ENCODE results near the gene ENPP4. TPM values are rescaled to one million over a fixed set of nuclear protein-coding genes. Genes with fewer than 3 reads are reported as not detected.
A peak's percentile ranks its signal among the peaks of the same experiment; 100 is the strongest.

Gene ENPP4
- total RNA-seq, 1 donor from 2014 or later, result 4.8 TPM

DNA sequence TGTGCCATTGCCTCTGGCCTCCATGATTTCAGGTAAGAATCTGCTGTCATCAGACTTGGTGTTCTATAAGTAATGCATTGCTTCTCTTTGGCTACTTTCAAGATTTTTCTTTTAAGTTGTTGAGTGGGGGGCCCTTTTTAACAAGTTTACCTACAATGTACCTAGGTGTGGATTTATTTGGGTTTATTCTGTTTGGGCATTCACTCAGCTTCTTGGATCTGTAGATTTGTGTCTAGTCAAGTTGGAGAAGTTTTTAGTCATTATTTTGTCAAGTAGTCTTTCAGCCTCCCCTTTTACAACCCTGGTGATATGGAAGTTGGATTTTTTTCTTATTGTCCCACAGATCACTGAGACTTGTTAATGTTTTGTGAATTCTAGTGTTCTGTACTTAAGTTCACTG is 26.9 kb downstream of the ENPP4 start:
- TF ChIP-seq, protein P1, sequence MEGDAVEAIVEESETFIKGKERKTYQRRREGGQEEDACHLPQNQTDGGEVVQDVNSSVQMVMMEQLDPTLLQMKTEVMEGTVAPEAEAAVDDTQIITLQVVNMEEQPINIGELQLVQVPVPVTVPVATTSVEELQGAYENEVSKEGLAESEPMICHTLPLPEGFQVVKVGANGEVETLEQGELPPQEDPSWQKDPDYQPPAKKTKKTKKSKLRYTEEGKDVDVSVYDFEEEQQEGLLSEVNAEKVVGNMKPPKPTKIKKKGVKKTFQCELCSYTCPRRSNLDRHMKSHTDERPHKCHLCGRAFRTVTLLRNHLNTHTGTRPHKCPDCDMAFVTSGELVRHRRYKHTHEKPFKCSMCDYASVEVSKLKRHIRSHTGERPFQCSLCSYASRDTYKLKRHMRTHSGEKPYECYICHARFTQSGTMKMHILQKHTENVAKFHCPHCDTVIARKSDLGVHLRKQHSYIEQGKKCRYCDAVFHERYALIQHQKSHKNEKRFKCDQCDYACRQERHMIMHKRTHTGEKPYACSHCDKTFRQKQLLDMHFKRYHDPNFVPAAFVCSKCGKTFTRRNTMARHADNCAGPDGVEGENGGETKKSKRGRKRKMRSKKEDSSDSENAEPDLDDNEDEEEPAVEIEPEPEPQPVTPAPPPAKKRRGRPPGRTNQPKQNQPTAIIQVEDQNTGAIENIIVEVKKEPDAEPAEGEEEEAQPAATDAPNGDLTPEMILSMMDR (IDR thresholded peaks at IDR 0.05; ENCODE audit: unreplicated experiment), result no peak
- Mint-ChIP-seq H3K36me3 (peaks cover 16% of the 10 kb centered on the region), H3K27ac (no peak overlapping the region), H3K27me3 (ENCODE audit: low read depth) (peaks cover 4% of the 10 kb centered on the region), H3K9me3 (peaks cover 18% of the 10 kb centered on the region), H3K4me1 (no peaks in the 10 kb centered on the region), H3K4me3 (no peak overlapping the region)
- DNase-seq (ENCODE audit: low spot score in 2 of 2, unreplicated experiment in 2 of 2), result no peak

DNA sequence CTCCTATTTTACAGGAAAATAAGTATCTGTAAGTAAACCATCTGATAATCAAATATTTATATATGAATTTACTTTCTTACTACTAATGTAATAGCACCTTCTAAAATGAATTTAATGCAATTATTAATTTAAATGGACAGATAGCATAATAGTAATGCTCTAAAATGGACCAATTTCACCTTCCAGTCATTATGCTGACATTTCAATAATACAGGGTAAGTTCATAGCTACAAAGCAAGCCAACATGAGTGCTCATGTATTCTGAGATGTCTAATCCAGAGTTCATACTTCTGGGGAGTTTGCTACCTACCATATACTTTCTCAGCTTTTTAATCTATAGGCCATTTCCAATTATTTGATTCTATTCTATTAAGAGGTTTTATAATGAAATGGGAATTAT is 29.4 kb downstream of the ENPP4 start:
- DNase-seq (ENCODE audit: low spot score in 2 of 2, unreplicated experiment in 2 of 2), result no peak
- Mint-ChIP-seq H3K27me3 (ENCODE audit: low read depth) (peaks cover 4% of the 10 kb centered on the region), H3K27ac (no peak overlapping the region), H3K4me3 (no peak overlapping the region), H3K36me3 (peaks cover 31% of the 10 kb centered on the region), H3K4me1 (no peaks in the 10 kb centered on the region), H3K9me3 (peaks cover 18% of the 10 kb centered on the region)
- TF ChIP-seq, protein P1 (IDR thresholded peaks at IDR 0.05; ENCODE audit: unreplicated experiment), result no peak

DNA sequence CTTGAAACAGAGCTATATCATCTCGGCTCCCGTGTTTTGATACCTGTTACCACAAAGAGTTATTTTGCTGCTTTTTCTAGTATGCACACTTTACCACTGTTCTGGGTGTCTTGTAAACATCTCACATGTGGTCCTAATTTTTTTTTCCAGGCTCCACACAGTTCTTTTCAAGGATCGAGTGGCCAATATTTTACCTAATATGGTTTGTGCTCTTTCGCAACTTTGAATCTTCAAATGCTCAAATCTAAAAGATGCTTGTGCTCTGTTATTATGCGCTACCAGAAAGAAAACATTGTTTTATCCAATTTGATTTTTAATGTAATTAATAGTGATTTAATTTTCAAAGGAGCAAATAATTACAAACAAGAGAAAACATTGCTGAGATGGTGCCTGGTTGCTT is 30.3 kb downstream of the ENPP4 start:
- Mint-ChIP-seq H3K4me1 (no peaks in the 10 kb centered on the region), H3K27me3 (ENCODE audit: low read depth) (peaks cover 4% of the 10 kb centered on the region), H3K9me3 (peaks cover 18% of the 10 kb centered on the region), H3K27ac (no peak overlapping the region), H3K36me3 (peaks cover 33% of the 10 kb centered on the region), H3K4me3 (no peak overlapping the region)
- TF ChIP-seq, protein P1 (IDR thresholded peaks at IDR 0.05; ENCODE audit: unreplicated experiment), result no peak
- DNase-seq (ENCODE audit: low spot score in 2 of 2, unreplicated experiment in 2 of 2), result no peak

DNA sequence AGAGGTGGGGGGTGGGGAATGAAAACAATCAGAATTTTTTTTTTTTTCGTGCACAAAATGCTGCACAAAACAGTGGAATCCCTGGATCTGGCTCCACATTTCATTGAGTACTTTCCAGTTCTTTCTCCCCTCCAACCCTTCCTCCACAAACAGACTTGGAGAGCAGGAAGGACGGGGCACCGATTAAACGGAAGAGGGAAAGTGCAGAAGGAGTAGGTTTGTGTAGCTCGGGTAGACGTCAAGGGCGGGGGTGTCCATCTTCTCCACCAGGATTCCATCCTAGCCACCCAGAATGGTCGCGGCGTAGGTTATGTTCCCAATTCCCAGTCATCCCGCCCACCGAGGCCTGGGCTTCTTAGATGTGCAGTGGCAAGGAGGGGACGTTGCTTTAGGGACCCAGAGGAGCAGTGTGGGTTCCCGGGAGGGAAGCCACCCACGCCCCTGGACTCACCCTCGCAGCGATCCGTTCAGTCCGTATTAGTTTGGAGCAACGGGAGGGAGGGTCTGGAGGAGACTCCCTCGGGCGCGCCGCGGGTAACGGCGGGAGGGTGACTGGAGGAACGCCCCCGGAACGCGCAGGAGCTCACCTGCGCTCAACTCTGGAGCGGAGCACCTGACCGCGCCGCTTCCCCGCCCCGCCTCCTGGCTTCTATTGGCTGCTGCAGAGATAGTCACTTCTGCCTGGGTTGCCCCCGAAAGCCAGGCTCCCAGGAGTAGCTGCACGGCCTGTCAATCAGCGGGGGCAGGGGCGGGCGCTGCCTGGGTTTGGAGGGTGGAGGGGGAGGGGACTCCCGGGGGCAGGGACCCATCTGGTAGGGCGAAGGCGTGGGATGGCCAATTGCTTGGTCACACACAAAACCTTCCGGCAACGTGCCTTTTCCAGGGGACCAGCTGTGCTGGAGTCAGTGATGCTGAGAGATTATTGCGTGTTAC is 40.8 kb downstream of the ENPP4 start, which contains the start of gene ENPP5:
ENPP5 (minus strand) TSS at position 624 of the 933 bp plus-strand sequence. CDS start 2,718 bp downstream, outside the sequence.
- DNase-seq (ENCODE audit: low spot score in 2 of 2, unreplicated experiment in 2 of 2), result peak; percentile 63 to 84
- H3K36me3 Mint-ChIP-seq, result peaks cover 8% of the 10 kb centered on the region
- TF ChIP-seq, protein P1 (IDR thresholded peaks at IDR 0.05; ENCODE audit: unreplicated experiment), result no peak
- peak within 1 kb of the TSS; percentile 62 for H3K27ac Mint-ChIP-seq
- peaks cover 11% of the 10 kb centered on the region for H3K4me1 Mint-ChIP-seq
- H3K9me3 Mint-ChIP-seq, result no peaks in the 10 kb centered on the region
- H3K27me3 Mint-ChIP-seq (ENCODE audit: low read depth), result peaks cover 20% of the 10 kb centered on the region
- peak within 1 kb of the TSS; percentile 86 for H3K4me3 Mint-ChIP-seq

DNA sequence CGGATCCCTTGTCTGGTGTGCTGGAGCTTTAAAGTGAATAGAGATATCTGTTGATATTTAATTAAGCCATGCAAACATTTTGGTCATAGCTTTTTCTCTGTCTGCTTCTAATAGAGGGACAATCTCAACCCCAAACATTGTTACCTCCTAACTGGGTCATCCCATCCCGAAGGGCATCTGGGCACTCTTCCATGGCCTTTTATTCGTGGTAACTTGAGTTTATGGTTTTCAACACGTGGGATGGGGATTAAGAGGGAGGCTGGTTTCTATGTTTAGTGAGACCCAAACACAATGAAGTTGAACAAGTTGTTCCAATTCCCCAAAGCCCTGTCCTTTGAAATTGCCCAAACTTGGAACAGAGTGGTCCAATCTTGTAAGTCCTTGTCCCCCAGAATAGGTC is 42.4 kb downstream of the ENPP4 start:
- H3K4me3 Mint-ChIP-seq, result no peak overlapping the region
- TF ChIP-seq, protein P1 (IDR thresholded peaks at IDR 0.05; ENCODE audit: unreplicated experiment), result no peak
- H3K4me1 Mint-ChIP-seq, result peaks cover 11% of the 10 kb centered on the region

More for the DNA sequence above, 42.4 kb downstream of the ENPP4 start:
- H3K9me3 Mint-ChIP-seq, result no peaks in the 10 kb centered on the region
- DNase-seq (ENCODE audit: low spot score in 2 of 2, unreplicated experiment in 2 of 2), result no peak
- peaks cover 20% of the 10 kb centered on the region for H3K27me3 Mint-ChIP-seq (ENCODE audit: low read depth)
- H3K27ac Mint-ChIP-seq, result no peak overlapping the region
- H3K36me3 Mint-ChIP-seq, result peaks cover 5% of the 10 kb centered on the region

All from mesothelial cell of epicardium (in vitro differentiated cells).